HCT116 (cell line): ENCODE measurements around the gene HOPX. TPM values are rescaled to one million over a fixed set of nuclear protein-coding genes. Genes with fewer than 3 reads are reported as not detected.

Experiments
- ATAC-seq: fragments of 200-7000 bp; cut with Tn5 transposase; 2 replicates; pipeline ENCODE4 v1.9.1; 2020; ENCODE audit warnings: mild to moderate bottlenecking, moderate library complexity
- BruUV-seq: library from RNA; stranded (reverse); fragments of 400-500 nt; replicated peaks from 2 replicates; lab custom pipeline; 2021; lab: Mats Ljungman, UMichigan
- CTCF ChIA-PET: fragments of 300-600 bp; sonication (Branson Sonifier 250); formaldehyde crosslinking; loops from one replicate; lab custom pipeline; 2021; ENCODE audit warnings: antibody characterized with exemption; lab: Charles Lee
- POLR2A ChIA-PET: fragments of 300-600, 350-600 bp; sonication (Branson Sonifier 250); formaldehyde crosslinking; loops from one replicate; lab custom pipeline; 2021; ENCODE audit warnings: antibody characterized with exemption; lab: Charles Lee
- RAD21 ChIA-PET, 2 experiments: fragments of 300-600 bp; sonication (Branson Sonifier 250); formaldehyde crosslinking; loops; one replicate each; lab custom pipeline; 2023; ENCODE audit warnings: low total read pairs in 2 of 2; ENCODE audit not compliant: uncharacterized antibody in 2 of 2, unreplicated experiment in 2 of 2, low non-redundant PET in 1 of 2; lab: Charles Lee
- DNase-seq: peaks from one replicate; pipeline ENCODE4 v3.0.0-alpha.2; 2010; ENCODE audit warnings: low read depth, low spot score
- H2AFZ ChIP-seq: fragments of 200-600 bp; shearing (Covaris generic), sonication (generic); 2 replicates; pipeline ENCODE4 v1.6.1; 2017; ENCODE audit warnings: low read depth, mixed run types, mixed read lengths, antibody characterized with exemption, low read length; ENCODE audit not compliant: poor library complexity, severe bottlenecking
- H3K27ac ChIP-seq: 2 replicates; pipeline ENCODE4 v1.5.1; 2012; ENCODE audit warnings: low read depth, low read length
- H3K27me3 ChIP-seq: fragments of 200-600 bp; sonication (generic); 2 replicates; pipeline ENCODE4 v1.6.1; 2016; ENCODE audit warnings: mixed run types, low read length, mixed read lengths; ENCODE audit not compliant: insufficient read depth
- H3K36me3 ChIP-seq, 2 experiments: fragments of 200-500 bp in 1 of 2; fragments of 200-600 bp in 1 of 2; sonication (Bioruptor generic) in 1 of 2; sonication (generic) in 1 of 2; 2 replicates each; pipeline versions ENCODE4 v1.5.1 to v1.6.1; 2014 to 2016; ENCODE audit warnings: low read length in 2 of 2, inconsistent platforms in 1 of 2, mixed read lengths in 1 of 2, mixed run types in 1 of 2; ENCODE audit not compliant: insufficient read depth in 2 of 2, control insufficient read depth in 1 of 2
- H3K4me1 ChIP-seq, 2 experiments: fragments of 200-600 bp in 1 of 2; sonication (generic) in 1 of 2; 2 replicates each; pipeline versions ENCODE4 v1.5.1 to v1.6.1; 2012 to 2017; ENCODE audit warnings: low read length in 2 of 2, inconsistent platforms in 1 of 2, mild to moderate bottlenecking in 1 of 2, mixed read lengths in 1 of 2, mixed run types in 1 of 2, moderate library complexity in 1 of 2; ENCODE audit not compliant: insufficient read depth in 2 of 2, control insufficient read depth in 1 of 2
- H3K4me2 ChIP-seq: fragments of 200-600 bp; sonication (generic); 2 replicates; pipeline ENCODE4 v1.6.1; 2017; ENCODE audit warnings: mixed run types, low read length, mixed read lengths
- H3K4me3 ChIP-seq, 2 experiments: fragments of 200-600 bp in 1 of 2; sonication (generic) in 1 of 2; replicated peaks in 1 of 2; 2 replicates each; pipeline ENCODE4 v1.5.1; 2011 to 2016; ENCODE audit warnings: low read length in 2 of 2, control low read depth in 1 of 2, low read depth in 1 of 2, mild to moderate bottlenecking in 1 of 2, mixed read lengths in 1 of 2, mixed run types in 1 of 2
- H3K79me2 ChIP-seq: fragments of 200-600 bp; sonication (generic); 2 replicates; pipeline ENCODE4 v1.6.1; 2017; ENCODE audit warnings: mild to moderate bottlenecking, mixed run types, low read length, moderate library complexity, mixed read lengths; ENCODE audit not compliant: insufficient read depth
- H3K9ac ChIP-seq: fragments of 200-600 bp; sonication (generic); 2 replicates; pipeline ENCODE4 v1.6.1; 2016; ENCODE audit warnings: low read length, mixed read lengths
- H3K9me2 ChIP-seq: fragments of 200-600 bp; sonication (generic), shearing (Covaris generic); 2 replicates; pipeline ENCODE4 v1.6.1; 2017; ENCODE audit warnings: mixed run types, mild to moderate bottlenecking, moderate library complexity; ENCODE audit not compliant: insufficient read depth
- H3K9me3 ChIP-seq, 2 experiments: fragments of 200-500 bp in 1 of 2; fragments of 200-600 bp in 1 of 2; sonication (Bioruptor generic) in 1 of 2; sonication (generic) in 1 of 2; 2 replicates each; pipeline ENCODE4 v1.6.1; 2014 to 2017; ENCODE audit warnings: low read length in 2 of 2, mixed read lengths in 2 of 2, inconsistent platforms in 1 of 2, low read depth in 1 of 2, mild to moderate bottlenecking in 1 of 2, mixed run types in 1 of 2, moderate library complexity in 1 of 2; ENCODE audit not compliant: control insufficient read depth in 1 of 2, insufficient read depth in 1 of 2
- H4K20me1 ChIP-seq: fragments of 200-600 bp; sonication (generic), shearing (Covaris generic); 2 replicates; pipeline ENCODE4 v1.6.1; 2017; ENCODE audit warnings: mixed run types, mild to moderate bottlenecking, moderate library complexity; ENCODE audit not compliant: insufficient read depth
- ATF3 ChIP-seq: IDR thresholded peaks from 2 replicates; pipeline ENCODE4 v1.6.1; 2012
- CBX3 ChIP-seq: IDR thresholded peaks from 2 replicates; pipeline ENCODE4 v1.6.1; 2012; ENCODE audit warnings: low read depth
- CTCF ChIP-seq, 3 experiments: fragments of 200-600 bp in 1 of 3; sonication (generic) in 1 of 3; IDR thresholded peaks in 2 of 3; conservative IDR thresholded peaks in 1 of 3; 2 replicates each; pipeline ENCODE4 v1.5.1; 2012 to 2017; ENCODE audit warnings: low read depth in 2 of 3, low read length in 2 of 3, antibody characterized with exemption in 1 of 3, borderline replicate concordance in 1 of 3, control low read depth in 1 of 3, mild to moderate bottlenecking in 1 of 3, mixed read lengths in 1 of 3, mixed run types in 1 of 3, moderate library complexity in 1 of 3; ENCODE audit not compliant: insufficient read depth in 1 of 3
- EGR1 ChIP-seq: IDR thresholded peaks from 2 replicates; pipeline ENCODE4 v1.6.1; 2012; ENCODE audit warnings: low read depth
- ELF1 ChIP-seq: IDR thresholded peaks from 2 replicates; pipeline ENCODE4 v1.6.1; 2012; ENCODE audit warnings: low read depth, borderline replicate concordance
- EZH2 ChIP-seq: fragments of 200-600 bp; sonication (generic); IDR thresholded peaks from 2 replicates; pipeline ENCODE4 v1.6.1; 2017; ENCODE audit warnings: antibody characterized with exemption, mixed run types
- FOSL1 ChIP-seq: IDR thresholded peaks from 2 replicates; pipeline ENCODE4 v1.6.1; 2012; ENCODE audit warnings: low read depth
- MAX ChIP-seq: IDR thresholded peaks from 2 replicates; pipeline ENCODE4 v1.6.1; 2012
- POLR2A ChIP-seq: IDR thresholded peaks from 2 replicates; pipeline ENCODE4 v1.7.0; 2011; ENCODE audit warnings: borderline replicate concordance; ENCODE audit not compliant: insufficient read depth, insufficient read length; ENCODE audit errors: extremely low read depth
- POLR2AphosphoS5 ChIP-seq: IDR thresholded peaks from 2 replicates; pipeline ENCODE4 v1.6.1; 2011; ENCODE audit warnings: mild to moderate bottlenecking, low read depth, low read length, moderate library complexity
- RAD21 ChIP-seq: IDR thresholded peaks from 2 replicates; pipeline ENCODE4 v1.6.1; 2012; ENCODE audit warnings: low read depth, mild to moderate bottlenecking
- REST ChIP-seq: IDR thresholded peaks from 2 replicates; pipeline ENCODE4 v1.6.1; 2012; ENCODE audit warnings: low read depth
- SIN3A ChIP-seq: IDR thresholded peaks from 2 replicates; pipeline ENCODE4 v1.6.1; 2012; ENCODE audit warnings: low read depth
- TCF7L2 ChIP-seq: IDR thresholded peaks from 2 replicates; pipeline ENCODE4 v1.7.0; 2011; ENCODE audit warnings: borderline replicate concordance, inconsistent platforms; ENCODE audit not compliant: insufficient read depth, insufficient read length; ENCODE audit errors: extremely low read depth
- ZBTB33 ChIP-seq: IDR thresholded peaks from 2 replicates; pipeline ENCODE4 v1.6.1; 2011; ENCODE audit warnings: mild to moderate bottlenecking, low read length, moderate library complexity; ENCODE audit not compliant: insufficient replicate concordance; ENCODE audit errors: extremely low read depth
- ZFX ChIP-seq: fragments of 450-650 bp; IDR thresholded peaks from 2 replicates; pipeline ENCODE4 v1.6.1; 2017
- intact Hi-C: fragments of 100-400 bp; cut with micrococcal nuclease; formaldehyde crosslinking; loops from 2 replicates; pipeline ENCODE4 v1.10.0; 2022
- total RNA-seq: library from RNA; stranded (reverse); gene quantifications from one replicate; pipeline ENCODE4 v1.2.1, GENCODE V29; 2021; ENCODE audit not compliant: unreplicated experiment

Gene HOPX
- total RNA-seq, 1 experiment from 2014 or later = 0.42 TPM

- Histone ChIP-seq H3K4me3 (no peak overlapping the region), H3K4me2 (no peak overlapping the region), H3K27me3 (no peaks in the 10 kb centered on the region), H3K9ac (no peak overlapping the region), H2AFZ (no peak overlapping the region), H3K9me2 (no peaks in the 10 kb centered on the region), H3K4me1 (peaks cover 0 to 4% of the 10 kb centered on the region in 2 experiments; a peak in 1 of 4 replicates), H3K36me3 (no peaks in the 10 kb centered on the region), H3K9me3 (no peaks in the 10 kb centered on the region), H3K79me2 (no peaks in the 10 kb centered on the region)
- no TSS peak for BruUV-seq
- intact Hi-C loops = no loop called here
- ChIA-PET RAD21 (no interaction called here), CTCF (no interaction called here)
- DNase-seq (no peak), ATAC-seq (no peak)
- no peak for TF ChIP-seq SIN3A
- TF ChIP-seq EZH2 = no peak
- TF ChIP-seq TCF7L2 = no peak
- no peak for TF ChIP-seq EGR1
- TF ChIP-seq CBX3 = no peak
- TF ChIP-seq POLR2AphosphoS5 = no peak
- no peak for TF ChIP-seq ZFX
- no peak for TF ChIP-seq CTCF (IDR thresholded peaks at IDR 0.05 in 2 of 3, conservative IDR thresholded peaks at IDR 0.05 in 1 of 3; ENCODE audit: borderline replicate concordance in 1 of 3, insufficient read depth in 1 of 3, low read depth in 2 of 3, low read length in 2 of 3)
- TF ChIP-seq ELF1 = no peak
- no peak for TF ChIP-seq POLR2A
- no peak for TF ChIP-seq ZBTB33
- no peak for TF ChIP-seq FOSL1
- no peak for TF ChIP-seq MAX
- no peak for TF ChIP-seq REST
- TF ChIP-seq ATF3 = no peak
- TF ChIP-seq RAD21 = no peak
- TF ChIP-seq, all 23 proteins: peak for 0
- H4K20me1 ChIP-seq = no peaks in the 10 kb centered on the region
- POLR2A ChIA-PET = no interaction called here
- no peak overlapping the region for H3K27ac ChIP-seq
These were observed 17.2 kb upstream of the HOPX start for GRCh38 chr4:56698329-56698728.
